ENCODE results near the gene SH3D19.
"Not testable (repeated sequence)": the region's sequence is repeated elsewhere in the genome, so short reads cannot be mapped to it uniquely, and the experiment has no call there.

The SH3D19 gene

DNA sequence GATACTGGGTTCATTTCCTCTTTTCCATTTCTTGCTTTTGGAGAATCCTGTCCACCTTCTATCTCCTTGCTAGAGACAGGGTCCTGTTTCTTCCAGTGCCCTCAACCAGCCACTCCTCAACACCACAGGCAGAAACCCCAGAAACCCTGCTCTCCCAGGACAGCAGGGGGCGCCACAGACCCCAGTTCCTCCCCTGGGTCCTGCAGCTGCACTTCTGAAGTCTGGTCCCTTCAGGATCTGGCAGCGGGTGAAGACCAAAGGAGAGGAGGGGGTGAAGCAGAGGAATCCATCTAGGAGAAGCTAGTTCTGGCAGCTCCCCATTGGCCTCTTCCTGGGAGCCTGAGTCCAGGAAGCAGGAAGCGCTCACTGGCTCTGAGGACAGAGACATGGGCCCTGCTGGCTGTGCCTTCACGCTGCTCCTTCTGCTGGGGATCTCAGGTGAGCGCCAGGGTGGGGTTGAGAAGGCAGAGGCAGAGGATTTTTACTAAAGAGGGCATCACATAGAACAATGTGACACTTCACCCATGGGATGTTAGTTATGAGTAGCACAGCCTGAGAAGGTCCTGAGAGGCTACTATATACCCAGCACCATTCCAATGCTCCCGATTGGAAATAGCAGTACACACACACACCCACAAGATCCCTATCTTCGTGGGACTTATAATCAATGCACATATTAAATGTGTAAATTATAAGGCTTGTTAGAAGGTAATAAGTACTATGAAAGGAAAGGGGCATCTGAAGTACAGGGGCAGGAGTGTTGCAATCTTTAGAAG, 48.4 kb downstream of the SH3D19 start, which contains the start of gene PRSS48:
PRSS48 (plus strand) TSS at position 375 of the 776 bp plus-strand sequence; CDS start at position 387, 12 bp downstream.
- no peak within 1 kb of the TSS for H4K91ac ChIP-seq (ENCODE audit: low read depth, low read length)
- no peaks in the 10 kb centered on the region for H3K27me3 ChIP-seq (ENCODE audit: insufficient read depth, low read length)
- no peaks in the 10 kb centered on the region for H3K36me3 ChIP-seq (ENCODE audit: control insufficient read depth in 1 of 2, insufficient read depth in 2 of 2, low read length in 2 of 2)
- no peak within 1 kb of the TSS for H2BK12ac ChIP-seq (ENCODE audit: low read length)
- no peak within 1 kb of the TSS for H4K8ac ChIP-seq (ENCODE audit: low read depth, low read length)
- H3K4me1 ChIP-seq (ENCODE audit: control insufficient read depth in 1 of 2, insufficient read depth in 2 of 2, low read length in 2 of 2), result no peaks in the 10 kb centered on the region
- H3K9ac ChIP-seq (ENCODE audit: low read length), result no peak within 1 kb of the TSS
- H3K4me2 ChIP-seq (ENCODE audit: low read length), result no peak within 1 kb of the TSS
- H3K18ac ChIP-seq (ENCODE audit: low read length), result no peak within 1 kb of the TSS
- no peak within 1 kb of the TSS for H3K4me3 ChIP-seq (ENCODE audit: low read depth, low read length)
- no peaks in the 10 kb centered on the region for H3K79me2 ChIP-seq (ENCODE audit: control insufficient read depth, insufficient read depth, low read length, poor library complexity)
- H3K27ac ChIP-seq (ENCODE audit: low read depth, low read length), result no peak within 1 kb of the TSS
- H2BK5ac ChIP-seq (ENCODE audit: low read depth, low read length, poor library complexity), result no peak within 1 kb of the TSS
- H4K12ac ChIP-seq (ENCODE audit: low read depth, low read length), result no peak within 1 kb of the TSS
- H3K9me3 ChIP-seq (ENCODE audit: insufficient read depth, low read depth, low read length), result no peaks in the 10 kb centered on the region
- no peaks in the 10 kb centered on the region for H3K79me1 ChIP-seq (ENCODE audit: low read length)
- WGBS (ENCODE audit: extremely low coverage, insufficient coverage, insufficient read length), result no CpG with 5 or more reads among the region's 7 CpGs
- no peak within 1 kb of the TSS for H3K23ac ChIP-seq (ENCODE audit: low read length)
- H3K14ac ChIP-seq (ENCODE audit: low read length), result no peak within 1 kb of the TSS
- H2AFZ ChIP-seq (ENCODE audit: insufficient read depth, low read length, poor library complexity), result no peak within 1 kb of the TSS
- H2AK5ac ChIP-seq (ENCODE audit: low read length), result no peak within 1 kb of the TSS
- DNase-seq, result peak; percentile 33 to 59
- H3K4ac ChIP-seq (ENCODE audit: low read depth, low read length), result no peak within 1 kb of the TSS
- no peak within 1 kb of the TSS for H2BK120ac ChIP-seq (ENCODE audit: insufficient read depth, low read length, poor library complexity)

DNA sequence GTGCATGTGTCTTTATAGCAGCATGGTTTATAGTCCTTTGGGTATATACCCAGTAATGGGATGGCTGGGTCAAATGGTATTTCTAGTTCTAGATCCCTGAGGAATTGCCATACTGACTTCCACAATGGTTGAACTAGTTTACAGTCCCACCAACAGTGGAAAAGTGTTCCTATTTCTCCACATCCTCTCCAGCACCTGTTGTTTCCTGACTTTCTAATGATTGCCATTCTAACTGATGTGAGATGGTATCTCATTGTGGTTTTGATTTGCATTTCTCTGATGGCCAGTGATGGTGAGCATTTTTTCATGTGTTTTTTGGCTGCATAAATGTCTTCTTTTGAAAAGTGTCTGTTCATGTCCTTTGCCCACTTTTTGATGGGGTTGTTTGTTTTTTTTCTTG, 56.5 kb downstream of the SH3D19 start:
- H4K8ac ChIP-seq (ENCODE audit: low read depth, low read length); H3K4me3 ChIP-seq (ENCODE audit: low read depth, low read length); H2AK5ac ChIP-seq (ENCODE audit: low read length); H3K4me2 ChIP-seq (ENCODE audit: low read length); DNase-seq; H2BK12ac ChIP-seq (ENCODE audit: low read length); H3K18ac ChIP-seq (ENCODE audit: low read length); H2AFZ ChIP-seq (ENCODE audit: insufficient read depth, low read length, poor library complexity); H3K79me2 ChIP-seq (ENCODE audit: control insufficient read depth, insufficient read depth, low read length, poor library complexity); H3K27me3 ChIP-seq (ENCODE audit: insufficient read depth, low read length); H2BK5ac ChIP-seq (ENCODE audit: low read depth, low read length, poor library complexity); H3K23ac ChIP-seq (ENCODE audit: low read length); H3K14ac ChIP-seq (ENCODE audit: low read length); H3K9me3 ChIP-seq (ENCODE audit: insufficient read depth, low read depth, low read length); H3K9ac ChIP-seq (ENCODE audit: low read length); H2BK120ac ChIP-seq (ENCODE audit: insufficient read depth, low read length, poor library complexity); H3K79me1 ChIP-seq (ENCODE audit: low read length); H3K36me3 ChIP-seq (ENCODE audit: control insufficient read depth in 1 of 2, insufficient read depth in 2 of 2, low read length in 2 of 2); H4K91ac ChIP-seq (ENCODE audit: low read depth, low read length); H3K4me1 ChIP-seq (ENCODE audit: control insufficient read depth in 1 of 2, insufficient read depth in 2 of 2, low read length in 2 of 2); H4K12ac ChIP-seq (ENCODE audit: low read depth, low read length); H3K4ac ChIP-seq (ENCODE audit: low read depth, low read length); H3K27ac ChIP-seq (ENCODE audit: low read depth, low read length): not testable (repeated sequence)

DNA sequence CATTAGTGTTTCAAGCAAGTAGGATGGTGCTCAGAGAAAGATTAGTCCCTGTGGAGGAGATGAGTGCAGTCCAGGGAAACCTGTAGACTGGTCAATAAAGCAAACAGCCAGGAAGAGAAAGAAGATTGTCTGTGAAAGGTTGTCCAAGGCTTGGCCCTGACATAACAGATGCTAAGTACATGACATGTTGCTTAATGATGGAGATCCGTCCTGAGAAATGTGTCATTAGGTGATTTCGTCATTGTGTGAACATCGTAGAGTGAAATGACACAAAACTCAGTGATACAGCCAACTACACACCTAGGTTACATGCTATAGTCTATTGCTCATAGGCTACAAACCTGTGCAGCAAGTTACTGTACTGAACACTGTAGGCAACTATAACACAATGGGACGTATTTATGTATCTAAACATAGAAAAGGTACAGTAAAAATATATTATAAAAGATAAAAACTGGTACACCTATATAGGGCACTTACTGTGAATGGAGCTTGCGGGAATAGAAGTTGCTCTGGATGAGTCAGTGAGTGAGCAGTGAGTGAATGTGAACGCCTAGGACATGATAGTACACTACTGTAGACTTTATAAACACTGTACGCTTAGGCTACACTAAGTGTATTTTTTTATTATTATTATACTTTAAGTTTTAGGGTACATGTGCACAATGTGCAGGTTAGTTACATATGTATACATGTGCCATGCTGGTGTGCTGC, 57.4 kb downstream of the SH3D19 start:
- no CpG with 5 or more reads among the region's 7 CpGs for WGBS (ENCODE audit: extremely low coverage, insufficient coverage, insufficient read length)
- Histone ChIP-seq H2BK5ac (ENCODE audit: low read depth, low read length, poor library complexity) (no peak overlapping the region), H2BK12ac (ENCODE audit: low read length) (no peak overlapping the region)

DNA sequence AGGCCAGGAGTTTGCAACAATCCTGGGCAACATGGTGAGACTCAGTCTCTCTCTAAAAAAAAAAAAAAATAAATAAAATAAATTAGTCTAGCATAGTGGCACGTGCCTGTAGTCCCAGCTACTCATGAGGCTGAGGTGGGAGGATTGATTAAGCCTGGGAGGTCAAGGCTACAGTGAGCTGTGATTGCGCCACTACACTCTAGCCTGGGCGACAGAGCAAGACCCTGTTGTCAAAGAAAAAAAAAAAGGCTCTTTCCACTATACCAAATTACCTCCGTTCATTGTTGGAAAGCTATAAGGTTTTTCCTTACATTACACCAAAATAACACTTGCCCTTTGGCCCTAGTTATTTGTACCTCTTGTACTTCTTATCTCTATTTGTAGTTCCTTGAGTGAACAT, 58.3 kb downstream of the SH3D19 start:
- Histone ChIP-seq H3K79me1 (ENCODE audit: low read length) (no peaks in the 10 kb centered on the region), H2BK120ac (ENCODE audit: insufficient read depth, low read length, poor library complexity) (no peak overlapping the region), H3K4me3 (ENCODE audit: low read depth, low read length) (no peak overlapping the region), H2AFZ (ENCODE audit: insufficient read depth, low read length, poor library complexity) (no peak overlapping the region), H3K9me3 (ENCODE audit: insufficient read depth, low read depth, low read length) (no peaks in the 10 kb centered on the region), H3K27ac (ENCODE audit: low read depth, low read length) (no peak overlapping the region), H4K91ac (ENCODE audit: low read depth, low read length) (no peak overlapping the region), H3K4me1 (ENCODE audit: control insufficient read depth in 1 of 2, insufficient read depth in 2 of 2, low read length in 2 of 2) (peaks cover 3% of the 10 kb centered on the region in 2 experiments), H3K4ac (ENCODE audit: low read depth, low read length) (no peak overlapping the region), H2BK5ac (ENCODE audit: low read depth, low read length, poor library complexity) (no peak overlapping the region), H3K14ac (ENCODE audit: low read length) (no peak overlapping the region), H3K4me2 (ENCODE audit: low read length) (no peak overlapping the region), H2BK12ac (ENCODE audit: low read length) (no peak overlapping the region), H3K9ac (ENCODE audit: low read length) (no peak overlapping the region), H4K8ac (ENCODE audit: low read depth, low read length) (no peak overlapping the region), H3K27me3 (ENCODE audit: insufficient read depth, low read length) (no peaks in the 10 kb centered on the region), H2AK5ac (ENCODE audit: low read length) (no peak overlapping the region), H4K12ac (ENCODE audit: low read depth, low read length) (no peak overlapping the region), H3K23ac (ENCODE audit: low read length) (no peak overlapping the region), H3K36me3 (ENCODE audit: control insufficient read depth in 1 of 2, insufficient read depth in 2 of 2, low read length in 2 of 2) (no peaks in the 10 kb centered on the region), H3K18ac (ENCODE audit: low read length) (no peak overlapping the region), H3K79me2 (ENCODE audit: control insufficient read depth, insufficient read depth, low read length, poor library complexity) (no peaks in the 10 kb centered on the region)
- DNase-seq, result no peak
- WGBS (ENCODE audit: extremely low coverage, insufficient coverage, insufficient read length), result no CpG with 5 or more reads among the region's 4 CpGs

More for the DNA sequence above, 57.4 kb downstream of the SH3D19 start:
- DNase-seq, result peak; percentile 60 to 86
- Histone ChIP-seq H3K79me1 (ENCODE audit: low read length) (no peaks in the 10 kb centered on the region), H3K79me2 (ENCODE audit: control insufficient read depth, insufficient read depth, low read length, poor library complexity) (no peaks in the 10 kb centered on the region), H4K91ac (ENCODE audit: low read depth, low read length) (no peak overlapping the region), H3K18ac (ENCODE audit: low read length) (no peak overlapping the region), H2BK120ac (ENCODE audit: insufficient read depth, low read length, poor library complexity) (no peak overlapping the region), H3K23ac (ENCODE audit: low read length) (no peak overlapping the region), H3K4ac (ENCODE audit: low read depth, low read length) (no peak overlapping the region), H4K12ac (ENCODE audit: low read depth, low read length) (no peak overlapping the region), H3K14ac (ENCODE audit: low read length) (no peak overlapping the region), H2AFZ (ENCODE audit: insufficient read depth, low read length, poor library complexity) (no peak overlapping the region), H3K4me3 (ENCODE audit: low read depth, low read length) (no peak overlapping the region), H3K27ac (ENCODE audit: low read depth, low read length) (no peak overlapping the region), H3K4me2 (ENCODE audit: low read length) (no peak overlapping the region), H3K36me3 (ENCODE audit: control insufficient read depth in 1 of 2, insufficient read depth in 2 of 2, low read length in 2 of 2) (no peaks in the 10 kb centered on the region), H3K9me3 (ENCODE audit: insufficient read depth, low read depth, low read length) (no peaks in the 10 kb centered on the region), H3K4me1 (ENCODE audit: control insufficient read depth in 1 of 2, insufficient read depth in 2 of 2, low read length in 2 of 2) (no peaks in the 10 kb centered on the region), H2AK5ac (ENCODE audit: low read length) (no peak overlapping the region), H4K8ac (ENCODE audit: low read depth, low read length) (no peak overlapping the region), H3K27me3 (ENCODE audit: insufficient read depth, low read length) (no peaks in the 10 kb centered on the region), H3K9ac (ENCODE audit: low read length) (no peak overlapping the region)

All from trophoblast cell (in vitro differentiated cells and primary cell).